Measurements from ENCODE around the gene RBMY1B. TPM values are rescaled to one million over a fixed set of nuclear protein-coding genes. Genes with fewer than 3 reads are reported as not detected.

RBMY1B gene
- not detected in 2 replicates for total RNA-seq

DNA sequence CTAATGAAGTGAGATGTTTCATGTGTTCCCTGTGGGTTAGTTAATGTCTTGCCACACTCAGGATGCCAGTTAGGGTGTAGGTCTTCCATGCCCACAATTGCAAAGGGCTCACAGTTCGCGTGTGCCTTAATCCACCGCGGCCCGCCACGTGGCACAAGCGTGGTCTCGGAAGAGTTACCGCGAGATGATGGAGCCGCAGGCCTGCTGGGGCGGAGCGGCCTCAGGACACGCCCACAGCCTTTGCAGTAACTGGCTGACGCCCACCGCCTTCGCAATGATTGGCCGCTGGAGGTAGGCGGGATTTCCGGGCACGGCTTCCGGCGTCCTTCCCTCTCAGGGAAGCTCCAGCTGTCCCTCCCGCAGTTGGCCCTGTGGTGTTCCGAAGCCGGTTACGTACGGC, at the start of gene RBMY1B:
Gene RBMY1B (plus strand): TSS at position 301 of the 400 bp plus-strand sequence. CDS start 2,013 bp downstream, outside the sequence.

DNA sequence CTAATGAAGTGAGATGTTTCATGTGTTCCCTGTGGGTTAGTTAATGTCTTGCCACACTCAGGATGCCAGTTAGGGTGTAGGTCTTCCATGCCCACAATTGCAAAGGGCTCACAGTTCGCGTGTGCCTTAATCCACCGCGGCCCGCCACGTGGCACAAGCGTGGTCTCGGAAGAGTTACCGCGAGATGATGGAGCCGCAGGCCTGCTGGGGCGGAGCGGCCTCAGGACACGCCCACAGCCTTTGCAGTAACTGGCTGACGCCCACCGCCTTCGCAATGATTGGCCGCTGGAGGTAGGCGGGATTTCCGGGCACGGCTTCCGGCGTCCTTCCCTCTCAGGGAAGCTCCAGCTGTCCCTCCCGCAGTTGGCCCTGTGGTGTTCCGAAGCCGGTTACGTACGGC, 23.4 kb downstream of the RBMY1B start, which contains the start of gene RBMY1A1:
Gene RBMY1A1 (plus strand): TSS at position 301 of the 400 bp plus-strand sequence. CDS start 2,013 bp downstream, outside the sequence.

Other genes with a start within 250 kb of the RBMY1B start
- gene RBMY1A1, start 23.5 kb downstream of the RBMY1B start, total RNA-seq: not detected in 2 replicates